Neural cell (in vitro differentiated cells): Measurements from ENCODE around the gene VGF. TPM values are rescaled to one million over a fixed set of nuclear protein-coding genes. Genes with fewer than 3 reads are reported as not detected.

Experiments used
- H2AFZ ChIP-seq: fragments of 200-600, 300-800 bp; sonication (generic), shearing (Covaris generic); 2 replicates; pipeline ENCODE4 v1.6.0; 2014; ENCODE audit warnings: low read depth, mild to moderate bottlenecking, antibody characterized with exemption, low read length, moderate library complexity
- H3F3A ChIP-seq: fragments of 200-600 bp; shearing (Covaris generic); 2 replicates; pipeline ENCODE4 v1.6.1; 2016; ENCODE audit warnings: mild to moderate bottlenecking, moderate library complexity, mixed read lengths, antibody characterized with exemption, low read length; ENCODE audit not compliant: insufficient read depth, poor library complexity, severe bottlenecking
- H3K27ac ChIP-seq: fragments of 200-600, 300-800 bp; sonication (generic), shearing (Covaris generic); 2 replicates; pipeline ENCODE4 v1.5.1; 2014; ENCODE audit warnings: mild to moderate bottlenecking, low read length, moderate library complexity
- H3K27me3 ChIP-seq: fragments of 300-800, 200-600 bp; sonication (generic), shearing (Covaris generic); 2 replicates; pipeline ENCODE4 v1.6.0; 2014; ENCODE audit warnings: mild to moderate bottlenecking, low read depth, low read length, moderate library complexity; ENCODE audit not compliant: insufficient read depth
- H3K36me3 ChIP-seq: fragments of 300-800, 200-600 bp; sonication (generic), shearing (Covaris generic); 2 replicates; pipeline ENCODE4 v1.5.1; 2014; ENCODE audit warnings: mild to moderate bottlenecking, antibody characterized with exemption, low read length, moderate library complexity; ENCODE audit not compliant: insufficient read depth
- H3K4me2 ChIP-seq: fragments of 300-800, 200-600 bp; sonication (generic), shearing (Covaris generic); 2 replicates; pipeline ENCODE4 v1.6.0; 2014; ENCODE audit warnings: mild to moderate bottlenecking, low read length
- H3K4me3 ChIP-seq: fragments of 300-800, 200-600 bp; sonication (generic), shearing (Covaris generic); 2 replicates; pipeline ENCODE4 v1.5.1; 2014; ENCODE audit warnings: mild to moderate bottlenecking, low read length, moderate library complexity
- H3K79me2 ChIP-seq: fragments of 200-600 bp; shearing (Covaris generic); replicated peaks from 2 replicates; pipeline ENCODE4 v1.6.0; 2014; ENCODE audit warnings: mild to moderate bottlenecking, low read length, moderate library complexity; ENCODE audit not compliant: insufficient read depth
- H3K9ac ChIP-seq: fragments of 300-800, 200-600 bp; sonication (generic), shearing (Covaris generic); 2 replicates; pipeline ENCODE4 v1.6.1; 2016; ENCODE audit warnings: mild to moderate bottlenecking, low read length, mixed read lengths
- H3K9me2 ChIP-seq: fragments of 200-600 bp; shearing (Covaris generic); 2 replicates; pipeline ENCODE4 v1.6.1; 2016; ENCODE audit warnings: mild to moderate bottlenecking, low read length, mixed read lengths; ENCODE audit not compliant: insufficient read depth
- H3K9me3 ChIP-seq: fragments of 200-600, 300-800 bp; sonication (generic), shearing (Covaris generic); 2 replicates; pipeline ENCODE4 v1.6.1; 2016; ENCODE audit warnings: mild to moderate bottlenecking, mixed run types, low read length, moderate library complexity, mixed read lengths
- H4K20me1 ChIP-seq: fragments of 200-600 bp; shearing (Covaris generic); 2 replicates; pipeline ENCODE4 v1.6.1; 2016; ENCODE audit warnings: mild to moderate bottlenecking, mixed run types; ENCODE audit not compliant: insufficient read depth
- CTCF ChIP-seq: fragments of 450-650 bp; IDR thresholded peaks from 2 replicates; pipeline ENCODE4 v1.5.1; 2014; ENCODE audit warnings: antibody characterized with exemption, mild to moderate bottlenecking, moderate library complexity; ENCODE audit not compliant: poor library complexity, severe bottlenecking
- EP300 ChIP-seq: fragments of 450-650 bp; conservative IDR thresholded peaks from 2 replicates; pipeline ENCODE4 v1.6.1; 2014; ENCODE audit warnings: antibody characterized with exemption, mild to moderate bottlenecking, moderate library complexity; ENCODE audit not compliant: poor library complexity, severe bottlenecking
- EZH2 ChIP-seq: fragments of 200-600, 300-800 bp; shearing (Covaris generic), sonication (generic); IDR thresholded peaks from 2 replicates; pipeline ENCODE4 v1.6.1; 2014; ENCODE audit warnings: antibody characterized with exemption, low read length, borderline replicate concordance, mild to moderate bottlenecking; ENCODE audit not compliant: insufficient read depth, poor library complexity, severe bottlenecking
- MXI1 ChIP-seq: fragments of 450-650 bp; conservative IDR thresholded peaks from 2 replicates; pipeline ENCODE4 v1.6.1; 2014; ENCODE audit warnings: antibody characterized with exemption, mild to moderate bottlenecking; ENCODE audit not compliant: poor library complexity, severe bottlenecking
- RAD21 ChIP-seq: fragments of 450-650 bp; conservative IDR thresholded peaks from 2 replicates; pipeline ENCODE4 v1.6.1; 2014; ENCODE audit warnings: antibody characterized with exemption, mild to moderate bottlenecking, moderate library complexity
- REST ChIP-seq: IDR thresholded peaks from 2 replicates; pipeline ENCODE4 v1.6.1; 2012; ENCODE audit warnings: borderline replicate concordance
- SMC3 ChIP-seq: fragments of 450-650 bp; conservative IDR thresholded peaks from 2 replicates; pipeline ENCODE4 v1.6.1; 2014; ENCODE audit warnings: antibody characterized with exemption, mild to moderate bottlenecking, moderate library complexity; ENCODE audit not compliant: poor library complexity
- TAF1 ChIP-seq: IDR thresholded peaks from 2 replicates; pipeline ENCODE4 v1.6.1; 2012; ENCODE audit warnings: low read depth
- polyA plus RNA-seq: library from polyadenylated mRNA; depleted of rRNA; stranded (reverse); fragments of >200 nt; gene quantifications from 2 replicates; pipeline ENCODE4 v1.2.3, GENCODE V29; 2014

VGF gene
- polyA plus RNA-seq, 1 donor from 2014 or later, result 39.3 TPM

- Histone ChIP-seq H3K27me3 (no peaks in the 10 kb centered on the region), H3K9me2 (no peaks in the 10 kb centered on the region), H3K27ac (no peak overlapping the region), H3K4me2 (no peak overlapping the region), H2AFZ (no peak overlapping the region), H3K36me3 (no peaks in the 10 kb centered on the region), H3K9me3 (no peaks in the 10 kb centered on the region), H3F3A (no peaks in the 10 kb centered on the region), H4K20me1 (no peaks in the 10 kb centered on the region), H3K9ac (no peak overlapping the region), H3K4me3 (no peak overlapping the region), H3K79me2 (peaks cover 9% of the 10 kb centered on the region)
- TF ChIP-seq TAF1 (no peak), SMC3 (no peak), RAD21 (no peak), EP300 (no peak)
Measured at GRCh38 chr7:101156277-101156676, 9.1 kb downstream of the VGF start.

DNA sequence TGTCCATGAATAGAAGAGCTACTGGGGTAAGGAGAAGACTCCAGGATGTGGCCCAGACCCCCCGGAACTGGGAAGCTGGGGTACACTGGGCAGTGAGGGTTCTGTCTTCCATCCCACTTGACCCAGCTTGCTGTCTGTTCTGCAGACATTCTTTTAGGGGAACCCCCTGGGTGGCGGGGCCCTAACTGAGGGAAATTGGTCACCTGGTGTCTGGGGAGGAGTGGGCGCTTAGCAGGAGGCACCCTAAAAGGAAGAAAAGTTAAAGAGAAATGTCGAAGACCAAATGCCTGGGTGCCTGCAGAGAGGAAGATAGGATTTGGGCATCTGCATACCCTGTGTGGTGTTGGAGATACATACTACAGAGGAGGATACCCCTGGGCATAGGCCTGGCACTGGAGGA is 10.1 kb downstream of the VGF start:
- Histone ChIP-seq H2AFZ (peak overlapping the region; percentile 59), H3K4me2 (peak overlapping the region; percentile 92), H3K9ac (peak overlapping the region; percentile 94), H3K9me2 (no peaks in the 10 kb centered on the region), H3K79me2 (peaks cover 9% of the 10 kb centered on the region), H3K27ac (peak overlapping the region; percentile 80), H3K27me3 (no peaks in the 10 kb centered on the region), H3K36me3 (no peaks in the 10 kb centered on the region), H3K4me3 (peak overlapping the region; percentile 92), H3F3A (no peaks in the 10 kb centered on the region), H3K9me3 (no peaks in the 10 kb centered on the region), H4K20me1 (no peaks in the 10 kb centered on the region)
- TF ChIP-seq SMC3, result no peak
- TF ChIP-seq EP300, result no peak
- TF ChIP-seq EZH2, result no peak
- no peak for TF ChIP-seq TAF1
- TF ChIP-seq CTCF, result no peak
- no peak for TF ChIP-seq RAD21
- TF ChIP-seq MXI1, result no peak

- H3K79me2 ChIP-seq, result peaks cover 9% of the 10 kb centered on the region
- no peaks in the 10 kb centered on the region for H3K36me3 ChIP-seq
- no peaks in the 10 kb centered on the region for H3K9me3 ChIP-seq
- peak overlapping the region; percentile 92 for H3K4me2 ChIP-seq
- peak overlapping the region; percentile 94 for H3K9ac ChIP-seq
- peak overlapping the region; percentile 92 for H3K4me3 ChIP-seq
- TF ChIP-seq REST (no peak), CTCF (no peak), TAF1 (peak; percentile 56), MXI1 (no peak)
- no peaks in the 10 kb centered on the region for H3F3A ChIP-seq
- no peaks in the 10 kb centered on the region for H4K20me1 ChIP-seq
- no peaks in the 10 kb centered on the region for H3K27me3 ChIP-seq
- peak overlapping the region; percentile 80 for H3K27ac ChIP-seq
- peak overlapping the region; percentile 73 for H2AFZ ChIP-seq
- no peaks in the 10 kb centered on the region for H3K9me2 ChIP-seq
Measured at GRCh38 chr7:101154693-101155102, 10.7 kb downstream of the VGF start.
